Body of pancreas (tissue), 4 donors: ENCODE measurements around the gene ATP8A2. TPM values are rescaled to one million over a fixed set of nuclear protein-coding genes. Genes with fewer than 3 reads are reported as not detected.

ENCODE experiments used
- ATAC-seq: fragments of 150-250 bp; one replicate; pipeline ENCODE4 v1.9.1; 2016
- DNase-seq, 4 donors: peaks; one replicate each; pipeline ENCODE4 v3.0.0-alpha.2; 2019
- H3K27ac ChIP-seq, 4 donors: fragments of 200-600 bp; sonication (generic); 1 replicate in 3 of 4; 2 replicates in 1 of 4; pipeline versions ENCODE4 v1.5.1 to v1.6.1; 2016 to 2019; ENCODE audit warnings: mild to moderate bottlenecking in 1 of 4, mixed read lengths in 1 of 4, moderate library complexity in 1 of 4
- H3K27me3 ChIP-seq, 2 donors: fragments of 200-600 bp; sonication (generic); one replicate each; pipeline ENCODE4 v1.6.0; 2016; ENCODE audit warnings: mild to moderate bottlenecking in 1 of 2
- H3K36me3 ChIP-seq, 2 donors: fragments of 200-600 bp; sonication (generic); replicated peaks in 1 of 2; 2 replicates each; pipeline ENCODE4 v1.5.1; 2016; ENCODE audit warnings: low read depth in 2 of 2; ENCODE audit not compliant: insufficient read depth in 1 of 2
- H3K4me1 ChIP-seq: fragments of 200-600 bp; sonication (generic); one replicate; pipeline ENCODE4 v1.6.0; 2016
- H3K4me3 ChIP-seq, 2 donors: fragments of 200-600 bp; sonication (generic); 1 replicate in 1 of 2; 2 replicates in 1 of 2; pipeline ENCODE4 v1.5.1; 2016 to 2019
- H3K9me3 ChIP-seq, 3 donors: fragments of 200-600 bp; sonication (generic); 1 replicate in 2 of 3; 2 replicates in 1 of 3; pipeline ENCODE4 v1.5.1; 2016
- POLR2A ChIP-seq, 3 donors: fragments of 450-650 bp; IDR thresholded peaks; one replicate each; pipeline ENCODE4 v1.6.1; 2016; ENCODE audit warnings: antibody characterized with exemption in 3 of 3, mild to moderate bottlenecking in 2 of 3
- WGBS, 2 donors: methylation state at CpG; one replicate each; pipeline ENCODE4 v1.1.5; 2017; 5-methylcytosine and 5-hydroxymethylcytosine counted together
- intact Hi-C: fragments of 100-400 bp; cut with DNase I; formaldehyde crosslinking; loops from one replicate; pipeline ENCODE4 v1.15.1; 2023
- total RNA-seq, 2 donors: library from RNA; depleted of rRNA; stranded (reverse); fragments of >200 nt; gene quantifications; one replicate each; pipeline ENCODE4 v1.1.0, GENCODE V29; 2016
- TF ChIP-seq, protein P1 (sequence below), 7 experiments: fragments of 450-650 bp in 4 of 7; fragments of 200-600 bp in 3 of 7; sonication (generic) in 3 of 7; IDR thresholded peaks; one replicate each; pipeline ENCODE4 v1.5.1; 2016 to 2019; ENCODE audit warnings: antibody characterized with exemption in 7 of 7

Gene ATP8A2
- total RNA-seq, 2 donors from 2014 or later, result under 0.01 TPM; not detected in 1

DNA sequence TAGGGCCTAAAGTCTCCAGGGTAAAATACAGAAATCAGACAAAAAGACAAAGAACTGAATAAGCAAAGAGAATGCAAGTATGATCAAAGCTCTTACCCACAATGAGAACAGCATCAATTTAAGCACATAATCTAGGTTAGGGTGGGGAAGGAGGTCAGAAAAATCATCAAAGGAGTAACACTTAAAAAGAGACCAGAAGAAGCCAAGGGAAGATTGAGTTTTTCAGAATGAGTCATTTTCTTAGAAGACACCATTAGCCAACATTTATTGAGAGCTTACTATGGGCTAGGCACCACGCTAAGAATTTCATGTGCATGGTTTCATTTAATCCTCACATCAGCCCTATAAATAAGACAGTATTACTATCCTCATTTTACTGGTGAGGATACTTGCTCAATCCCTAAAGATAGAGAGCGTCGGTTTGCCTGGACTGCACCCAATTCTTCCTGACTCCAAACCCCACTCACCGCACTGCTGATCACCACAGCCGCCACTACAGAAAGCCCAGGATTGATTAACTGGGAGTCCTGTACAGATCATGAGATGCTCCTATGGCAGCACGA is 681.7 kb downstream of the ATP8A2 start:
- H3K4me3 ChIP-seq, result no peak overlapping the region
- TF ChIP-seq POLR2A (IDR thresholded peaks at IDR 0.05), result no peak
- TF ChIP-seq, protein P1, sequence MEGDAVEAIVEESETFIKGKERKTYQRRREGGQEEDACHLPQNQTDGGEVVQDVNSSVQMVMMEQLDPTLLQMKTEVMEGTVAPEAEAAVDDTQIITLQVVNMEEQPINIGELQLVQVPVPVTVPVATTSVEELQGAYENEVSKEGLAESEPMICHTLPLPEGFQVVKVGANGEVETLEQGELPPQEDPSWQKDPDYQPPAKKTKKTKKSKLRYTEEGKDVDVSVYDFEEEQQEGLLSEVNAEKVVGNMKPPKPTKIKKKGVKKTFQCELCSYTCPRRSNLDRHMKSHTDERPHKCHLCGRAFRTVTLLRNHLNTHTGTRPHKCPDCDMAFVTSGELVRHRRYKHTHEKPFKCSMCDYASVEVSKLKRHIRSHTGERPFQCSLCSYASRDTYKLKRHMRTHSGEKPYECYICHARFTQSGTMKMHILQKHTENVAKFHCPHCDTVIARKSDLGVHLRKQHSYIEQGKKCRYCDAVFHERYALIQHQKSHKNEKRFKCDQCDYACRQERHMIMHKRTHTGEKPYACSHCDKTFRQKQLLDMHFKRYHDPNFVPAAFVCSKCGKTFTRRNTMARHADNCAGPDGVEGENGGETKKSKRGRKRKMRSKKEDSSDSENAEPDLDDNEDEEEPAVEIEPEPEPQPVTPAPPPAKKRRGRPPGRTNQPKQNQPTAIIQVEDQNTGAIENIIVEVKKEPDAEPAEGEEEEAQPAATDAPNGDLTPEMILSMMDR (IDR thresholded peaks at IDR 0.05), result no peak
- no peak for ATAC-seq
- no peak for DNase-seq
- 79 to 82% methylated on average over 6 of the region's 6 CpGs for WGBS, 2 donors
- intact Hi-C loops, result no loop called here
- peaks cover 25% of the 10 kb centered on the region for H3K4me1 ChIP-seq
- no peaks in the 10 kb centered on the region for H3K27me3 ChIP-seq
- no peaks in the 10 kb centered on the region for H3K9me3 ChIP-seq
- H3K27ac ChIP-seq, result no peak overlapping the region
- no peaks in the 10 kb centered on the region for H3K36me3 ChIP-seq

DNA sequence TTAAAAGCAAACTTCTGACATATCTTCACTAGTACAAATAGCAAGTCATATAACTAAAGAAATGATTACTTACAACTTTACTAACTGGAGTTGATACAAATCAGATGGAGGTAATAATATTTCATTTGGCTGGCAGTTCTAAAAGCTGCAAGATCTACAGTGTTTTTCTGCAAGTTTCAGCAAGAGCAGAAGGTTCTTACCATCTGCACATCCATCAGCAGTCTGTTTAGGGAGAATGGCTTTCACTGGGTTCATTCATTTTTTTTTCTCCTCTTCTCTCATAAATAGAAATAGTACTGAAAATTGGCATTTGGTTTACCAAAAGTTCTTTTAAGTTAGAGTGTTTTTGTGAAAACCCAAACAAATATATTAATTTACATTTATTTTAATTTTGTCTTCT is 683.1 kb downstream of the ATP8A2 start:
- DNase-seq (no peak), ATAC-seq (no peak)
- intact Hi-C loops, result no loop called here
- Histone ChIP-seq H3K4me1 (peaks cover 24% of the 10 kb centered on the region), H3K27ac (no peak overlapping the region), H3K27me3 (no peaks in the 10 kb centered on the region), H3K4me3 (no peak overlapping the region), H3K36me3 (no peaks in the 10 kb centered on the region), H3K9me3 (no peaks in the 10 kb centered on the region)
- TF ChIP-seq POLR2A (IDR thresholded peaks at IDR 0.05), result no peak
- TF ChIP-seq, protein P1 (IDR thresholded peaks at IDR 0.05), result no peak

DNA sequence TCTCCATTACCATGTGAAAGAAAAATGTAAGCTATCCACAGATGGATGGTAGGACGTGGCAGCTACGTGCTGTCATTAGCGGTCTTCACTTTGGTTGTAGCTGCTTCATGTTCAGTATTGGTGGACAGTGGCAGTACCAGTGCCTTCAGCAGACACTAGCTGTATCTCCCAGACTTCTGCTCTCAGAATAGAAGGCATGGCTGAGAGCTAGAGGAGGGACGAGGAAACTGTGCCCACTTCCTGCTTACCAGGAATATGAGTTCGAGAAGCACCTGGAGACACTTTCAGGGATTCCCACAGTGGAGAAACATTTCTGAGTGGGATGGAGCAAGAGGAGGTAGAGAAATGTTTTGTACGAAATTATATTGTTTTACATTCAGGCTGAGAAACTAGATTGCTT is 686.9 kb downstream of the ATP8A2 start:
- no peaks in the 10 kb centered on the region for H3K36me3 ChIP-seq
- H3K27me3 ChIP-seq, result no peaks in the 10 kb centered on the region
- 58 to 60% methylated on average over 6 of the region's 6 CpGs for WGBS, 2 donors
- no peaks in the 10 kb centered on the region for H3K9me3 ChIP-seq
- ATAC-seq, result no peak
- no peak overlapping the region for H3K27ac ChIP-seq
- no peak for DNase-seq
- TF ChIP-seq POLR2A (IDR thresholded peaks at IDR 0.05), result no peak
- H3K4me1 ChIP-seq, result no peaks in the 10 kb centered on the region
- H3K4me3 ChIP-seq, result no peak overlapping the region
- intact Hi-C loops, result no loop called here

DNA sequence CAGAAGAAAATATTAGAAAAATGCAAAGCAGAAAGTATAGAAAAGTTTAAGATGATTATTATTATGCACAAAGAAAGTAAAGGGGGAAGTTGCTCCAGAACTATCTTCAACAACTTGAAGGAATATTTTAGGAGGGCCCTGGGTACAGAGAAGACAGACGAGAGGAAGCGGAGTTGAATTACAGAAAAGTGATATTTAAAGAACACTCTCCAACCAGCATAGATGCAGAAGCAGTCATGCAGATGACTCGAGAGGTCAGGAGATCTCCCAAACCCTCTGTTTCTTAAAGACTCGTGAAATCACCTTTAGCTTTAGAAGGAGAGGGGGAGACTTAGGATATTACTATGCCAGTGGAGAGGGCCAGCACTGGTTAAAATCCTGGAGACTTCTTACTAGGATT is 688.6 kb downstream of the ATP8A2 start:
- no peak for ATAC-seq
- 68 to 70% methylated on average over 4 of the region's 4 CpGs for WGBS, 2 donors
- H3K27me3 ChIP-seq, result no peaks in the 10 kb centered on the region
- H3K4me1 ChIP-seq, result no peaks in the 10 kb centered on the region
- H3K4me3 ChIP-seq, result no peak overlapping the region
- H3K36me3 ChIP-seq, result no peaks in the 10 kb centered on the region
- no peak overlapping the region for H3K27ac ChIP-seq
- no peak for DNase-seq
- H3K9me3 ChIP-seq, result no peaks in the 10 kb centered on the region
- TF ChIP-seq, protein P1 (IDR thresholded peaks at IDR 0.05), result no peak
- no peak for TF ChIP-seq POLR2A (IDR thresholded peaks at IDR 0.05)
- intact Hi-C loops, result no loop called here

DNA sequence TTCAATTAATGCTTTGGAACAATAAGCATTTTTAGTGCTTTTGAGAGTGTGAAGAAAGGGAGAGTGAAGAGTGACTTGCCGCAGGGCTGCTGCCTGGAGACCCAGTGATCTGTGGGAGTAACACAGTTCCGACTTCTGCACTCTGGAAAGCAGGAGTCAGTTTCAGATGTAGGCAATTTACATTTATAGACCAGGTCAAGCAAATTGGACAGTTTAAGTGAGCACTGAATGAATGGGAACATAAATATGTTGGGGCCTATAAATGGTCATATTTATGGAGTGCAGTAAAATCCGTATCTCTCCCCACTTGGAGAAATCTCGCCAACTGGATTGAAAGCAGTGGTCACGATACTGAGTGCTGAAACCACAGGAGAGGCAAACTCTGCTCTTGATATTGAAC is 689.5 kb downstream of the ATP8A2 start:
- Histone ChIP-seq H3K9me3 (no peaks in the 10 kb centered on the region), H3K36me3 (no peaks in the 10 kb centered on the region), H3K4me3 (no peak overlapping the region), H3K27ac (no peak overlapping the region), H3K4me1 (no peaks in the 10 kb centered on the region), H3K27me3 (no peaks in the 10 kb centered on the region)
- TF ChIP-seq, protein P1 (IDR thresholded peaks at IDR 0.05), result no peak
- TF ChIP-seq POLR2A (IDR thresholded peaks at IDR 0.05), result no peak
- intact Hi-C loops, result no loop called here
- DNase-seq, result no peak
- no peak for ATAC-seq
- WGBS, 2 donors, result 73% methylated on average over 5 of the region's 5 CpGs
